HG02588 (cell line): ENCODE measurements around the gene SPN.
"Not testable (repeated sequence)": the region's sequence is repeated elsewhere in the genome, so short reads cannot be mapped to it uniquely, and the experiment has no call there.

Experiments
- ATAC-seq: cut with Tn5 transposase; IDR thresholded peaks from one replicate; pipeline ENCODE4 v1.9.1; 2021; ENCODE audit warnings: mild to moderate bottlenecking, moderate library complexity; ENCODE audit not compliant: unreplicated experiment

SPN gene

DNA sequence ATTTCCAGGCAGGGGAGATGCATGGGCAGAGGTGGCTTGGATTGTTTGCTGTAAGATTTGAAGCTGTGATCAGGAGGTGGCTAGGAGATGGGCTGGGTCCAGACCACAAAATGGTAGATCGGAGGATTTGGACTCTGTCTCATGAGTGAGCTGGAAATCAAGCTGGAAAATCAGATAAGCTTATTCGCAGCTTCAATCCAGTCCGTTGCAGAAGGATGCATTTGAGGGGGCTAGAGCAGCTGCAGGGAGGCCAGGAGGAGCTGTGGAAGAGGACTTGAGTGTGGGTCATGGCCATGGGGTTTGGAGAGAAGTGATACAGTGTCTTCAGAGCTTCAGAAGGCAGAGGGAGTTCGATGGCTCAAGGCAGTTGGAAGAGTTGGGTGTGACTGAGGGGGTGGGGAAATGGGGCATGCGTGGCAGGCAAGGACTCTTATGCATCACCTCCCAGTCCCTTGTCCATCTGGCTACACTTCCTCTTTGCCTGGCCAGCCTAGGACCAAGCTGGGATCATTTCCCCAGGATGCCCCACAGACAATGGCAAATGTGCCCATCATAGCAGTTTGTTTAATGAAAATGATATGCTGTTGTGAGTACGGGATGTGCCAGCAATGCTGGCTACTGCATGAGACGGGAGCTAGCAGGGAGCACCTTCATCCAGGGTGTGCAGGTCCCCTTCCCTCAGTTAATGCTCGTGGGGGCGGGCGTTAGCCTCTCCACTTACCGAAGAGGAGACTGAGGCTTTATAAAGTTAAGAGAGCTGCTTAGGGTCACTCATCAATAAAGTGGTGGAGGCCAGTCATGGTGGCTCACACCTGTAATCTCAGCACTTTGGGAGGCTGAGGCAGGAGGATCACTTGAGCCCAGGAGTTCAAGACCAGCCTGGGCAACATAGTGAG lies 36.5 kb downstream of the SPN start:
- ATAC-seq, result no peak

DNA sequence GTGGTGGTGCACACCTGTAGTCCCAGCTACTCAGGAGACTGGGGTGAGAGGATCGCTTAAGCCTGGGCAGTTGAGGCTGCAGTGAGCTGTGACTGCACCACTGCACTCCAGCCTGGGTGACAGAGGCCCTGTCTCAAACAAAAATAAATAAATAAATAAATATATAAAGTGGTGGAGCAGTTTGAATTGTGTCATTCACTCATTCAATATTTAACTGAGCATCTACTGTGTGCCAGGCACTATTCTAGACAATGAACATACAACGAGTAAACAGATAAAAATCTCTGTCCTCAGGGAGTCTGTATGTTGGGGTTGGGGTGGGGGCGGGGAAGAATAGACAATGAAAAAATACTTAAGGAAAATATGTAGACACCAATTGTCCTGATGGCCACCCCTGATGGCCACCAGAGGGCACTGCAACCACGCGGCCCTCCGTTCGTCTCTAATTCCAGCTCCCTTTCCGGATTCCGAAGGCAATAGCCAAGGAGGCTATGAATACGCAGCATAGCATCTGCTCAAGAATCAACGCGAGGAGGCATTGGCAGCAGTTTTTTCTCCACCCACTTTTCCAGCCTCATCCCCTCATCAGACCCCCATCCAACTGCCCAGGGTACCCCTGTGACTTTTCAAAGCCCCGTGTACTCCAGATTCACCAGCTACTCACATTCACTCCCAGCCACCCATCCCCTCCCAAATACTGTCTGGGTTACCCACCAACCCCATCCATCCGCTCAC lies 37.4 kb downstream of the SPN start:
- no peak for ATAC-seq

DNA sequence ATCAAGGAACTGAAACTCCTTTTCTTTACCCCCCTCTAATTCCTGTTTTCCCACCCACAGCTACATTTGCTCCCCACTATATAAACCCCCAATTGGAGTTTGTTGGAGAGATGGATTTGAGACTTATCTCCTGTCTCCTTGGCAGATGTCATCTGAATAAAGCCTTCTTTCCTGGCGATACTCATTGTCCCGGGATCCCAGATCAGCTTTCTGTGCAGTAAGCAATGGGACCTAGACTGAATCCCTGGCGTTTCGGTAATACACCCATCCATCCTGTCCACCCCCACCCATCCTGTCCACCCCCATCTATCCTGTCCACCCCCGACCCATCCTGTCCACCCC lies 38.1 kb downstream of the SPN start:
- no peak for ATAC-seq

DNA sequence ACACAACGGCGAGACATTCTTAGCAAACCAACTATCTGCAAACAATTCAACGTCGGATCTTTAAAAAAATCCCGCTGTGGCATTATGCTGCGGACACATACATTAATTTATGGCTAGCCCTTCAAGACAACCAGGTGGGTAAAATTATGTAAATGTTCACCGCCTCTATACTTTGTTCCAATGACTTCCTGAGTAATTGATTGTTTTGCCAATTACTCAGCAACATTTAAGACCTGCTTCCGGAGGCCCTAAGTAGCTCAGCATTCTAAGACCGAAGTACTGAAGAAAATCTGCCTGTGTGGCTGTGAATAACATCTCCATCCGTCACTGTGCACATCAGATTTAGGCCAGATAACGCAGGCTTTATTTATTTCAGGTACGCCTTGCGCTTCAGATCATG lies 39.2 kb downstream of the SPN start:
- ATAC-seq, result peak; percentile 21

DNA sequence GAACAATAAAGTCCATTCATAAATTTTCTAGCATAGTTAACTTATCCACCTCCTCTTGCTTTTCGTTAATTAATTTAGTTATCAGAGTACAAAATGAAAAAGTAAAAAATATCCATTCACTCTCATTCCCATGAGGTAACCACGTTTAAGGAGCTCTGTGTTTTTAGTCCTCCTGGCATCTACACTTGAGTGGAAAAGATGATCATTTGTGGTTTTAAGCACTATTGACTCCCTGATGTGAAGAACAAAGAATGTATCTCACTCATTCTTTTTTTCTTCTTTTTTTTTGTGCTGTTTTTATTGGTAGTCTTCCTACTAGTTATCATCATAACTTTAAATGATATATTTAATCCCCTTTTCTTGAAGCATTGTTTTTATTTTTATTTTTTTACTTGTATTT lies 42.0 kb downstream of the SPN start:
- ATAC-seq, result no peak

DNA sequence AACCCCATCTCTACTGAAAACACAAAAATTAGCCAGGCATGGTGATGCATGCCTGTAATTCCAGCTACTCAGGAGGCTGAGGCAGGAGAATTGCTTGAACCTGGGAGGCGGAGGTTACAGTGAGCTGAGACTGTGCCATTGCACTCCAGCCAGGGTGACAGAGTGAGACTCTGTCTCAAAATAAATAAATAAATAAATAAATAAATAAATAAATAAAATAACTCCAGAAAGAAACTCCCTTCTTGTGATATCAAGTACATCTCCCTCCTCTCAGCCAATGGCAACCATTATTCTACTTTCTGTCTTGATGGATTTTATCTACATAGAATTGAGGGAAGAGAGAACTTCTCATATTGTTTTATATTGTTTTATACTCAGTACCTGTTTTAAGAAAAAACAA lies 44.1 kb downstream of the SPN start:
- not testable (repeated sequence) for ATAC-seq

DNA sequence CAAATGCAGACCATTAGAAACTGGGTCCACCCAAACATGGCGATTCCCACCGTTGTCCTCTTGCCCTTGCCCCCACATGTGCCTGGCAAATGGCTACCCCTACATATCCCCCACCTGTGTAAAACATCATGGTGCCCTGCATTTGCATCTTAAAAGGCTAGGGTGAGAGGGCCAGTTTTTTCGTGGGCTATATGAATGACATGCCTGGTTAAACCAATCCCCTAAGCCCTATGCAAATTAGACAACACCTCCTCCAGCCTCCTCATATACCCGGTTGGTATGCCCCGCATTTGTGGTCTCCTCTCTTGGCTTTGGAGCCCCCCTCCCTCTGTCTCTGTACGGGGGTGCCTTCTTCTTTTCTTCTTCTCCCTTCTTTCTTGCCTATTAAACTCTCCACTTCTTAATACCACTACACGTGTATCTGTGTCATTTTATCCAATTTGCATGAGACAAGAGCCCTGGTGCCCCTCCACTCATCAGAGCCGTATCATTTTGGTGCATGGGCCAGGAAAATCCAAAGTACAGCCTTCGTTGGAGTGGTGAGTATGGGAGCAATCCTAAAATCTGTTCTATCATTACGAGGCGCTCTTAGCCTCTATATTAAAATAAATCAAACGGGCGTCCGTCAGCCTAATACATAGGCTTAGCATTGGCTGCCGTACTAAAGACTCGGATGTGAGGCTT lies 46.0 kb downstream of the SPN start:
- no peak for ATAC-seq

DNA sequence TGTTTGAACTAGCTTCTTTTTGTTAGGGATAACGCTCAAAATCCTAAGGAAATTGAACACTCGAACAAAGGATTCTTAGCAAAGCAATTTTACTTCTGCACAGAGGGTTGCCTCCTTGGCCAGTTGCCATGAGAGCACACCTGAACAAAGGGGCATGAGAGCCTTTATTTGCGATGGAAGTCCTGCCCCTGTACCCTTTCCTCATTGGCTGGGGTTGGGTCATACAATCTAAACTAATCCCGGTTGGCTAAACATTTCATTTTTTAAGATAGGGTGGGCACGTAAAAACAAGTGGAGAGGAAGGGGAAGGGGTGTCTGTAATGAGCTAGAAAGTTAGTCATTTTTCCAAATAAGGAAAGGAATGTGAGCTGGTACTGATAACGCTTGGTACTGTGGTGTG lies 46.6 kb downstream of the SPN start:
- not testable (repeated sequence) for ATAC-seq

DNA sequence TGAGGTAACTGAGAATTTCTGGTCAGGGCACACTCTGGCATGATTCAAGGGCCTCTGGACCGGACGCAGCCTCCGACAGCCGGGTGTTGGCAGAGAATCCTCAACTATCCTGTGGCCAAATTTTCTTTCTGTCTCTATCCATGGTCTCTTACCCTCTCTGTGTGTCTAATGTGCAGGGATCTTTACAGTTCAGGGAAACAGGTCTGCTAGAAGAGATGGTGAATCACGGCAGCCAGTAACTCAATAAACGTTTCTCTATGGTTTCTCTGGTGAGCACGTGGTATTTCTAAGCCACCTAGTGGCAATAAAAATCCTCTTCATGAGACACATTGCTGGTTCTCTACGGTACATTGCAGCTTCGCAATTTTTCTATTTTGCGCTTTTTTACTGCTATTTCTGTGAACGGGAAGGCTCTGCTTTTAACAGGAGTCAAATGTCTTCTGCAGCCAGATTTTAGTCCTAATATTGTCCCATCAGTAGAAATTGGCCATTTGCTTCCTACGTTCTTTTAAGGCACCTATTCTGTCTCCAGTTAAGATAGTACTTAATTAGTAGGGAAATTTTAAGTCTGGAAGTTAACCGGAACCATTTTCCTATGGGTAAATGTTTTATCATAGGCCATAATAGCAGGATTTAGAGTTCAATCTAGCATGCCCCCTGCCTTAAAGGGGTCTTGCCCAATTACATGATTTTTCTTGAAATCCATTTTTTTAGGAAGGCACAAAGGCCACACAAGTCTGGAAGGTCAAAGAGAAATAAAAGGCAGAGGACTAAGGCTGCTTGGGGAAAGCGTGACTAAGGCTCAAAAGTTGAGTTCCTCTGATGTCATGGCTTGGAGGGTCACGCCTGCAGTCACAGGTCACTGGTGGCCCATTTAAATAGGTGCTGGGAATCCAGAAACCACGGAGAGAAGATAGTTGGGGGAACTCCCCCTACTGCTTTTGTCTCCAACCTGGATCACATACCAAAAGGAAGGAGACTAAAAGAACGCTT lies 47.5 kb downstream of the SPN start:
- ATAC-seq, result no peak

DNA sequence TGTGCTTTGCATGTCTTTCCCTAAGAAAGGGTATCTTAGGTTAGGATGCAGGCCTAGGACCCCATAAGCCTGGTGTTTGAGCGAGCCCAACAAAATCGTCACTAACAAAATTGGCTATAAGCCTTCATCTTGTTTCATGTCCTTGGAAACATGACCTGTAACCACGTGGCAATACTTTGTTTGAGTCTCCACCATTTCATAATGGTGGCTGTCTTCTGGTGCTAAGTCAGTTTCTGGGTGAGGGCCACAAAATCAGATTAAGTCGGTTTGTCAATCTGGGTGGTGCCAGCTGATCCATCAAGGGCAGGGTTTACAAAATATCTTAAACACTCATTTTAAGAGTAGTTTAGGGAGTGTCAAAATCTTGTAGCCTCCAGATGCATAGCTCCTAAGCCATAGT lies 49.8 kb downstream of the SPN start:
- ATAC-seq, result no peak

DNA sequence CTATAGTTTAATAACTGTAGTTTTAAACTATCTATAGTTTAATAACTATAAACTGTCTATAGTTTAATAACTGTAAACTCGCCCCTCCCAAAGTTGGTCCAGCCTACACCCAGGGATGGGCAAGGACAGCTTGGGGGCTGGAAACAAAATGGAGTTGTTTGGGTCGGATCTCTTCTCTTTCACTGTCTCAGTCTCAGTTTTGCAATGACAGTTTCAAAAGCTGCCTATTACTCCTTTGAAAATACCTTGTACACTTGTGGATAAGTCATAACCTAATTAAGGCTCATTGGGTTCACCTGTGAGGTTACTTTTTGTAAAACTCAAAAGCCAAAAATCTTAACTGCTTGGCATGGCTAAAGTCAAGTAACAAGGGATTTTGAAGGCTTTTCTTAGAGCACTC lies 51.3 kb downstream of the SPN start:
- ATAC-seq, result no peak

DNA sequence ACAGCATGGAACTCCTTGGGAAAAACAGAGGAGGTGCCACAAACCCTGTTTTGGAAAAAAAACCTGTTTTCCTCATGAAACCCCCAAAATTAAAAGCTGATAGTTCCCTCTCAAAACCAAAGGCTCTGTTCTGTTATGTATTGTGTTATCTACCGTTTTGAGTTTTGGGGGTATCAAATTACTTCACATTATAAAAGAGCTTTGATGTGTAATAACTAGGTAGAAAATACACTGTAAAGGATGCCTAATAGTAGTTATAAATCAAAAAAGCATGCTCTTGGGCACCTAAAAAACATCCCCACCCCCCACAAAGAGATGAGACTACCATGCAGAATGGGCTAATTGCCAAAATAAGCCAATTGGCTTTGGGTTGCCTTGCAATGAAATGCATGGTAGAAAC lies 51.9 kb downstream of the SPN start:
- ATAC-seq, result no peak

DNA sequence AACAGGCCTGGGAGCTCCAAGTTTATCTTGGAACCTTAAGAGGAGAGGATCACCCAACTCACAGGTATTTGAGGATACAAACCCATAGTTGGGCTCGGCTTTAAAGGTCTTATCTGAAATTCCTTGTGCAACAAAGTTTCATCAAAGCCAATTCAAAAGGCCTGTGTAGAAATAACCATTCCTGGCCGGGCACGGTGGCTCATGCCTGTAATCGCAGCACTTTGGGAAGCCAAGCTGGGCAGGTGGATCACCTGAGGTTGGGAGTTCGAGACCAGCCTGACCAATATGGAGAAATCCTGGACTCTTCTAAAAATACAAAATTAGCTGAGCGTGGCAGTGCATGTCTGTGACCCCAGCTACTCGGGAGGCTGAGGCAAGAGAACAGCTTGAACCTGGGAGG lies 54.1 kb downstream of the SPN start:
- no peak for ATAC-seq

DNA sequence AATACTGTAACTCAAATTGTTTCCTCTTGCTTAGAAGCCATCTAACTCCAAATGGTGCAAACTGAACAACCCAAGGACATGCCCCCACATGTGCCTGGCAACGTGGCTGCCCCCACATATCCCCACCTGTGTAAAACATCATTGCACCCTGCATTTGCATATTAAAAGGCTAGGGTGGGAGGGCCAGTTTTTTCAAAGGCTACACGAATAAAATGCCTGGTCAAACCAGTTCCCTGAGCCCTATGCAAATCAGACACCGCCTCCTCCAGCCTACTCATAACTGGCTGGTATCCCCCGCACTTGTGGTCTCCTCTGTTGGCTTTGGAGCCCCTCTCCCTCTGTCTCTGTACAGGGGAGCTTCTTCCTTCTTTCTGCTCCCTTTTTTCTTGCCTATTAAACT lies 56.0 kb downstream of the SPN start:
- ATAC-seq, result no peak
